HG03378 (cell line): Measurements from ENCODE around the gene SNX25.

Experiments
- ATAC-seq: cut with Tn5 transposase; IDR thresholded peaks from one replicate; pipeline ENCODE4 v1.9.1; 2021; ENCODE audit warnings: mild to moderate bottlenecking, moderate library complexity; ENCODE audit not compliant: unreplicated experiment

Gene SNX25

DNA sequence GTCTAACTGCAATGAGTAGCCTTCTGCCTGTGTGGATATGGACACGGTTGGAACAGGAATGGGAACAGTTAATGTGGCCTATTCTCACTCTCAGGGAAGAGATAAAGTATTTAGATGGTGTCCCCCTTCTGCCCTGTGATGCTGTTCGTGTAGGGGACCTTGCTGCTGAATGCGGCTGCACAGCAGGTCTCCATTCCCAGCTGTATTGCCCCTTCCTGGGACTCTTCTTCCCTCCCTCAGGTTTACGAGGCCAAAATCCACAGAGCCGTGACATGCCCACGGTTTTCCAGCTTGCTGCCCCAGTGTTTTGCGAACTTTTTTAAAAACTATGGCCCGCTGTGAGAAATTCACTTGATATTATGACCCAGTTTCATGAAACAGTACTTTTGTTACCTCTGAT, 50.3 kb downstream of the SNX25 start:
- ATAC-seq, result no peak

DNA sequence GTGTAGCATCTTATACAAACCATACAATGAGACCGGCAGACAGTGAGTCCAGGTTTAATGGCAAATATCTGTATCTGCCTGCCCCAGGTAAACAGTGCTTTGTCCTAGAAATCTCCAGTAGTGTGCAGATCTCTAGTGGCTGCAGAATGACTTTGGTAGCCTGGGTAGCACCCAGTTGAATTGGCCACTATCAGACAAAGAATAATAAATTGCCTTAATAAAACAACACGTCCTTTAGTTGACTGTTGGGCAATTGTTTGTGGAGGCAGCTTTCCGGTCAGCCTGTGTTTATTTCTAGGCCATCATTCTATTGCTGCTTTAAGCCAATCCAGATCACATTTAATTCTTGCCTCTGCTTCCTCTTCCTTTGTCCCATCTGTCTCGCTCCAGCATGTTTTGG, 52.5 kb downstream of the SNX25 start:
- ATAC-seq, result no peak

DNA sequence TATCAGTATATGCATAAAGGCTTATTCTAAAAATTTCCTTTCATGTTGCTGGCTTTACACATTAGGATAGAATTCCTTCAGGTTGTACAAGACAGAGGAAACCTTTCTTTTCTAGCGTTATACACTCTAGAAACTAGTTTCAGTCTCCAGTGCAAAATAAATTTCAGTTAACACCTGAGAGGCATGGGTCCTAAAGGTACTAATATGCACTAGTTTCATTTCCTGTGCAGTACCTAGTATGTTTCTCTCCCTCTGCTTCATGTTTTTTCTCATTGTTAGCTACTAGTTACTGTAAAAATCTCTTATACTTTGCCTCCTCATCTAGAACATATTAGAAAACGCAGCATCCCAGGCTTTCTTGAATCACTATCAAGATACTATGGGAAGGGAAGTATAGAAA, 54.0 kb downstream of the SNX25 start:
- ATAC-seq, result peak; percentile 59

DNA sequence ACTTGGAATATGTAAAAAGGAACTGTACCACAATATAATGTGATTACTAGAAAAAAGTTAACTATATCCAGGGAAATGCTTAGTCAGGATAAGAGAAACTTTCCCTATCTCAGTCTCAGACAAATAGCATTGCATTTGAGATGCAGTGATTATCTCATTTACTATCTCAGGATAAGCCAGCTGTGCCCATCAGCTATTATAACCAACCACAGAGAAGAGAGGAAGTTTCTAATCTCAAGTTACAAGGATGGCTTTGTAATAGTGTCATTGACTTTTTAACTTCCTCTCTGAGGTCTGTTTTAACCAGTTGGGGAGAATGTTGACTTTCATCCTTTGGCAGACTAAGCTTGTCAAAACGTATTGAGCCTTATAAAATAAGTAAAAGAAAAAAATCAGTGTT, 56.5 kb downstream of the SNX25 start:
- ATAC-seq, result peak; percentile 93

DNA sequence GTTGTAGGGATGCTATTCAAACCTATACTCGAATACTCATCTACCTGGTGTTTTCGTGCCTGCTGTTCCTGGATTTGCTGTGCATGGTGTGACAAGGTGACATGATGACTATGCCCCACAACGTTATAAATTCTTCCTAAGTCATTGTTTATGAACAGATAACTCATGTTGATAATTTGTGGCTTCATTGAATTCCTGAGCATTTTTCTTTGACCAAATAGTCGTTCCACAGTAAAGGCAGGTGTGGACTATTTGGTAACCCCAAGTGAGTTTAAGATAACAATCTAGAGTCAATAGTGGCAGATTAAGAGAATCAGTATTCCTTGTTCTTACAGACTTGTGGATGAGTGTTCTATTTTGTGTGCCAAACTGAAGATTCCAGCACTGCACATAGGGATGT, 59.9 kb downstream of the SNX25 start:
- ATAC-seq, result no peak

DNA sequence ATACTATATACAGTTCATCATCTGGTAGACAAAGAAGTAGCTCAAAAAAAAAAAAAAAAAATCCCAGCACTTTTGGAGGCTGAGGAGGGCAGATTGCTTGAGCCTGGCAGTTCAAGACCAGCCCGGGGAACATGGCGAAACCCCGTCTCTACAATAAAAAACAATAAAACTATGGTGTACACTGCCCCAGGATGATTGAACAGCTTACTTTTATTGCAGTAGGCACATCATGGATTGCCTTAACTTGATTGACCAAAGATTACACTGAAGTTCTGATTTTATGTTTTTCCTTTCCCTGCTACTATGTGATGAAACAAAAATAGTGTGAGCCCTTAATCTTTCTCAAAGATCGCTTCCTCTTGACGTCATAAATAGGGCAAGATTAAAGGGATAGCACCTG, 60.6 kb downstream of the SNX25 start:
- ATAC-seq, result no peak

DNA sequence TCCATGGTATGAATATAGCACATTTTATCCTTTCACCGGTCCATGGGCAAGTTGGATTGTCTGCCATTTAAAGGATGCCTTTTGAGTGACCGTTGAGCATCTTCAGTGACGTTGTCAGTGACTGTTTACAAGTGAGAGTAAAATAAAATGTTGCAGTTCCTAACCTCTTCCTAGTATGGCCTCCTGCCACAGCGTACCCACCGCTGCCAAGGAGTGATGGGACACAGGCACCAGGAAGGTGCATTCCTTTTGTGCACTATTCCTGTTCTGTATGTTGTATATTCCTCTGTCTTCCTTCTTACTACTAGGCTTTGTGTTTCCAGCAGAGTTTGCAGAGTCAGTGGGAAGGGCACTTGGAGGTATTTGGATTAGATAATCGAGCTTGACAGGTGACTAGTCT, 61.5 kb downstream of the SNX25 start:
- no peak for ATAC-seq

DNA sequence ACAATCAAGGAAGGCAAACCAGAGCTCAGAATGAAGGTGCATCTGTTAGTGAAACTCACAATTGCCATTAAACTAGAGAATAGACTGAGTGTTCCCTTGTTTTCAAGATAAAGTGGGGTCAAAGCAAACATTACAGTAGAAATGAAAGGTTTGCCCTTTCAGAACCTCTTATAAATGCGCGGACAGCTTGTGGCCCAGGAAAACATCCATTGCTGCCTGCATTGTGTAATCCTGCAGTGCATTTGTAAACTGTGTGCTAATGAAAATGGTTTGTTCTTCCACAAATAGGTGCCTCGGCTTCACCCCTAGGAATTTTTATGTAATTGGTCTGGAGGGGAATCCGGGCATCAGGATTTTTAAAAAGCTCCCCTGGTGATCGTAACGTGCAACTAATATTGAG, 62.8 kb downstream of the SNX25 start:
- no peak for ATAC-seq

DNA sequence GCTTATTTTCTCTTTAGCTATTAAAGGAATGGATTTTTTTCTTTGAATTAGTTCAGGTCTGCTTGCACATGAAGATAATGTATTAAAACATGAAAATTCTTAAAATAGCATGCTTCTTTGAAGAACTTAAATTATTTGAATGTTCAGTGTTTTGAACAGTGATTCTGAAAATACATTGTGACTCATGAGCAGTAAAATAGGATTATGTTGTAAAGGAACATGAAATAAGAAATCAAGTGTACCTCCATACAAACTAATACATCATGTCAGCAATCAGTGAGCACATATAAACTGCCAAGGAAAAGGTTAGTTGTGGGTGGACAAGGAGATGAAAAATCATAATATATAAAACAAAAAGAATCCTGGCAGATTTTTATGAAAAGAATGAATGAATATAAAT, 66.1 kb downstream of the SNX25 start:
- ATAC-seq, result no peak

DNA sequence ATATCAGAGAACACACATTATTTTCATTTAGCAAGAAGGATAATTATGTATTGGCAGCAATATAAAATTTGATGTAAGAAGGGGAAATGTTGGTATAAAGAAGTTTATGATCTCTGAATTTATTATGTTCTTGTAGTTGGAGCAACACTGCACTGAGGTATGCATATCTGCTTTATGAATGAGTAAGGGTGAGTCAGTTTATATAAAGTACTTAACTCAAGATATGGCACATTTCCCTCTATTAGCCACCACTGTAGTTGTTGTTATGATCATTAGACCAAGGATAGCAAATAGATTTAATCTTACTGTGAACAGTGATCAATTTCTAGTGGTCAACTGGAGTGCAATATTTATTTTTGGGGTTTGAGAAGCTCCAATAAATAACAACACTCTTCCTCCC, 66.6 kb downstream of the SNX25 start:
- ATAC-seq, result no peak

DNA sequence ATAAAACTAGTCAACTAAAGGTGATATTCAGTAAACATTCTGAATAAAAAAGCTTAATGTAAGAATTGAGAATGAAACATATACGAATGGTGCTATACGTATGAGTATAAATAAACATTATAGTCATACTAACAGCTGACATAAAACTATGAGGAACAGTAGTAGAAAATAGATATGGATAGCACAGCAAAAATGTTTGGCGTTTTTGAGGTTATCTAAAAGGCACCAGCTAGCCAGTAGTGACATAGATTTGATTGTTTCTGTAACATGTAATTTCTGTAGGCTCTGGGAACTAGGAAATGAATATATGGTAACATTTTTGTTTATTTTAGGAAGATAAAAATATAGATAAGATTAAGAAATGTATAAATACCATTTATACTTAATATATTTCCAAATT, 69.3 kb downstream of the SNX25 start:
- no peak for ATAC-seq

DNA sequence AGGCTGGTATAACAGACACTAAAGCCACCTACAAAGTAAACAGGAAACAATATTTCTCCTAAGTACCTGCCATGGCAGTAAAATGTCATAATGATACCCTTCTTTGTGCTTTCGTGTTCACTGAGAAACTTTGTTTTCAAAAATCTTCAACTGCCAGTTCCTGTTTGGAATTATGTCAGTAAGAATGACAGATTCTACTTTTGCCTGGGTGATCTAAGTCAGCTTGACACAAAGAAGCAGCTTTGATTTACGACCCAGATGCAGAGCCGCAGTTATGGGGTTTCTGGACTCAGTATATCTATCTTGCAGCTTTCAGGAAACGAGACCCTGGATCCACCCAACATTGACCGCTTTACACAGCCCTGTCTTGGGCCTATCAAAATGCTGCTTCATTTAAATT, 71.2 kb downstream of the SNX25 start:
- ATAC-seq, result no peak

DNA sequence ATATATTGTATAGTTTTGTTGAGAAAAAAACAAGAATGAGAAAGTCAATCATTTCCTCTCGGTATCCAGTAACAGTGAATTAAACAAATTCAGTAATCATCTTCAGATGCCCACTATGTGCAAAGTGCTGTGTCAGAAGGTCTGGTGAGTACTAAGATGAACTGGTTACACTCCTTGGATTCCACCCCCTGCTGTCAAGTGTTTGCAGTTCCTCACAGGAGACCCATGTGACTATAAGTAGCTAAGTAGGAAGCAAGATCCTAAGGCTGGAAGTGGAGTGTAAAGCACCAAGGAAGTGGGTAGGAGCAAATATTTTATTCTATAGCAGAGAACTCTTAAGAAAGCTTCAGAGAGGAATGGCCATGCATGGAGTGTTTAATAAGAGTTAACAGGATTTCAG, 73.6 kb downstream of the SNX25 start:
- ATAC-seq, result no peak

DNA sequence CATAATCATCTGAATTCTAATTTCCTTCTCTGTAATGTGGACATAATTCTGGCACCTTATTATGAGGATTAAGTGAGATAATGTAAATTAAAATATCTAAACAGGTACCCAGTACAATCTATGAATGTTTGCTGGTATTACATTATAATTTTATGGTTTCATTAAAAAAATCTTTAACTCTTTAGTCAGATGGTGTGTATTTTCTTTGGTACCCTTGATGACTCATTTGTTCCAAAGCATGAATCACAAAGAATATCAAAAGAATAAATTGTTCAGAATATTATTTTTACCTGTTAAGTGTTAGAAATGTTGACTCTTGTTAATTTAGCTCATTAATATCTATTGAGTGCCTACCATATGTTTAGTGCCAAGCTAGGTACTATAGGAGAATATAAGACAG, 74.3 kb downstream of the SNX25 start:
- ATAC-seq, result no peak

DNA sequence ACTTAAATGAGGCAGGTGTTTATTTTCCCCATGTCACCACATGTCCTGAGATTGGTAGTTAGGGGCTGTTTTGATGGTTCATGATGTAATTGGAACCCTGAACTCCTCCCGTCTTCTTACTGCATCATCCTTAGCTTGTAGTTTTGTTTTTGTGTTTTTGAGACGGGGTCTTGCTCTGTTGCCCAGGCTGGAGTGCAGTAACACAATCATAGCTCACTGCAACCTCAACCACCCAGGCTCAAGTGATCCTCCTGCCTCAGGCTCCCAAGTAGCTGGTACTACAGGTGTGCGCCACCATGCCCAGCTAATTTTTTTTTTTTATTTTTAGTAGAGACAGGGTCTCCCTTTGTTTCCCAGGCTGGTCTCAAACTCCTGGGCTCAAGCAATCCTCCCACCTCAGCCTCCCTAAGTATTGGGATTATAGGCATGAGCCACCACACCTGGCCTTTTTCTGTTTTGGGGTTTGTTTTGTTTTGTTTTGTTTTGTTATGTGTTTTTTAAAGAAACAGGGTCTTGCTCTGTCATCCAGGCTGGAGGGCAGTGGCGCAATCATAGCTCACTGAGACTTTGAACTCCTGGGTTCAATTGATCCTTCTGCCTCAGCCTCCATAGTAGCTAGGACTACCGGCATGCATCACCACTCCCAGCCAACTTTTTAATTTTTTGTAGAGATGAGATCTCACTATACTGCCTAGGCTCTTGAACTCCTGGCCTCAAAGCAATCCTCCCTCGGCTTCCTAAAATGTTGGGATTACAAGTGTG, 76.4 kb downstream of the SNX25 start:
- no peak for ATAC-seq

DNA sequence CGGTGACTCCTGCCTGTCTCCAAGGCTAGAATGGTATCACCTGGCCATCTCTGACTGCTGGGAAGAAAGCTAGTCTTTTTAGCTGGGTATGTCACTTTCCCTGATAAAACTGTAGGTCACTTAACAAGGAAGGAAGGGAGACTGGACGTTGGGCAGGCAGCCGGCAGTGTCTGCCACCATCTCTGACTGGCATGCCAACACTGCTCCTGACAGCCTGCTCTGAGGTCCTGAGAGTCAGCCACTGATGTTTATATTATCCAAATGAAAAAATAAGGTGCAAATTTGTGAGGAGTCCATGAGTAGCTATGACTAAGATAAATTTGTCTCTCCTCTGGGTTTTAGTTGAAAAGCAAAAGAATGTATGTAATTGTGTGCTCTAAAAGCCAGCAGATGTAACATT, 77.2 kb downstream of the SNX25 start:
- ATAC-seq, result no peak

DNA sequence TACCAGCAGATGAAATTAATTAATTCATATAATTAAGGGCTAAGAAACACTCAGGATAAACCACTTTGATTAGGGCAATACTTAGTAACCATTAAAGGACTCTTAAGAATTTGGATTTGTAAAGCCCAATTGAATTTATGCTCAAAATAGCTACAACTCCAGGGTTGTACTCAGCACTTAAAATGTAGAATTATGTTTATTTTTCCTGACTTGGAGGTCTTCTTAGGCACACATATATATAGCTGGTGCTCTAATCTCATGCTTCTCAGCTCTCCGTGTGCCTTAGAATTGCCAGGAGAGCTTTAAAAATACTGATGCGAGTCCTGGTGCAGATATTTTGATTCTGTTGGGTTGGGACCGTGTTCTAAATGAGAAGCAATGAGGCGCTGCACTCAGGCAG, 77.6 kb downstream of the SNX25 start:
- ATAC-seq, result no peak

DNA sequence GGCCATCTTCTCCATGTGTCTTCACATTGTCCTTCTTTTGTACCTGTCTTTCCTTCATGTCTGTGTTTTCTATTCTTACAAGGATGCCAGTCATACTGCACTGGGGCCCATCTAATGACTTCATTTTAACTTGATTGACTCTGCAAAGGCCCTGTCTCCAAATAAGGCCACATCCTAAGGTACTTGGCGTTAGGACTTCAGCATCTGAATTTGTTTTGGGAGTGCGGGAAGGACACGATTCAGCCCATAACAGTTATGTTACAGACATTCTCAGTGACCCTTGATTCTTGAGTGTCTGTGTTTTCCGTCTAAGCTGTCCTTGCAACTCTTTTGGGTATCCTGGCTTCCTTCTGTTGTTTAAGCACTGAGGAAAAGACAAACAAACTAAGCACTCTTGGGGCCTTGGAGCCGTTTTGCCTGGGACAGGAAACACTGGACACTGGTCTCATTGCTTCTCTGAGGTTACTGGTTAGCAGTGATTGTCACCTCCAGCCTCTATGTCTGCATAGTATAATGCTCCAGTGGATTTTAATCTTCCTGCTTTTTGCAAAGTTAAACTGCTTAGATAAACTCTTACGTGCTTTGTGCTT, 80.7 kb downstream of the SNX25 start:
- no peak for ATAC-seq

DNA sequence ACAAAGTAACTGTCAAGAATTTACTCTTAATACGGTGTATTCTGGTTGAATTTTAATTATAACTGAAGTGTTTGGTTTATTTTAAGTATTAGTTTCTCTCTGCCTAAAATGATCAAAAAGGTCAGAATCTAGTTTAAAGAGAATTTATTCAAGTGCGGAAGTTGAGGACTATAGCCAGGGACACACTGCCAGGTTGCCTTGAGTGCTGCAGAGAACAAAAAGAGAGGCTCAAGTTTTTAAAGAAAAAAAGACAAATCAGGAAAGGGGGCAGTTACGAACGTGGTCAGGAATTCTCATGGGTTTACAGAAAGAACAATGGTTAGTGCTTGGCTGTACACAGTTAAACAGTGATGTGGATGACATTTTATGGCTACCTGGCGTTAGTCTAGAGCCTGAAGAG, 81.3 kb downstream of the SNX25 start:
- no peak for ATAC-seq

DNA sequence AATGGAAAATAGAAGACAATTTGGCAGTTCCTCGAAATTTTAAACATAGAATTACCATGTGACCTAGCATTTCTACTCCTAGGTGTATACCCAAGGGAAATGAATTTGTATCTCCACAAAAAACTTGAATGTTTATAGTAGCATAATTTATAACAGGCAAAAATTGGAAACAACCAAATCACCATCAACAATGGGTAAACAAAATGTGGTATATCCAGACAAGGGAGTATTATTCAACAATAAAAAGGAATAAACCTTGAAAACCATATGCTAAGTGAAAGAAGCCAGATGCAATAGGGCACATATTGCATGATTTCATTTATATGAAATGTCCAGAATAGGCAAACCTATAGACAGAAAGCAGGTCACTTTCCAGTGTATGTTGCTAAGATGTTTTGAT, 83.8 kb downstream of the SNX25 start:
- ATAC-seq, result no peak

DNA sequence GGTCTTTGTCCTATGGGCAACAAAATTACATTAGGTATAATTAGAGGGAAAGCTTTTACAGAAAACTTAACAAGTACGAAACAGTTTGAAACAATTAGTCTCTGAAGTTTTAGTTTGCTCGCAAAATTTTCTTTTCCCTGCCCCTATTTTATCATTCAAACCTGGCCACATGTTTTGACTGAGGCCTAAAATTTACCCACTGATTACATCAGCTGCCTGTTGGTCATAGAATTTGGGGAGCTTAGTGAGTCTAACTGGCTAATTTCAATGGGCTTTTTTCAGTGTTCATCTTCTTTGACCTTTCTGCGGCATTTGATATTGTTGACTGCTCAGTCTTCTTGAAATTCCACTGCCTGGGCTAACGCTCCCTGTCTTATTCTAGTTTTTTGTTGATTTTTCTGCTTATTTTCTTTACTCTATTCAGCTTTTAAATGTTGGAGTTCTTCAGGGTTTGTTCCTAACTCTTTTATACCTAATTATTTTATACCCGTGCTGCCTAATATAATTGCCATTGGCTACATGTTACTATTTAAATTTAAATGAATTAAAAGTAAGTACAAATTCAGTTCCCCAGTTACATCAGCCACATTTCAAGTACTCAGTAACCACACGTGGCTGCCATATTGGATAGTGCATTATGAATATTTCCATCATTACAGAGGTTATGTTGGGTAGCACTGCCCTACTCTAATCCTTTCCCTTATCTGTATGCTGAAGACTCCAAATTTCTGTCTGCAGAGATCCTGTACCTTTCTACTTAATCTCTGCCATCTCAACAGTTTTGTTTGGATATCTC, 87.5 kb downstream of the SNX25 start:
- ATAC-seq, result no peak

DNA sequence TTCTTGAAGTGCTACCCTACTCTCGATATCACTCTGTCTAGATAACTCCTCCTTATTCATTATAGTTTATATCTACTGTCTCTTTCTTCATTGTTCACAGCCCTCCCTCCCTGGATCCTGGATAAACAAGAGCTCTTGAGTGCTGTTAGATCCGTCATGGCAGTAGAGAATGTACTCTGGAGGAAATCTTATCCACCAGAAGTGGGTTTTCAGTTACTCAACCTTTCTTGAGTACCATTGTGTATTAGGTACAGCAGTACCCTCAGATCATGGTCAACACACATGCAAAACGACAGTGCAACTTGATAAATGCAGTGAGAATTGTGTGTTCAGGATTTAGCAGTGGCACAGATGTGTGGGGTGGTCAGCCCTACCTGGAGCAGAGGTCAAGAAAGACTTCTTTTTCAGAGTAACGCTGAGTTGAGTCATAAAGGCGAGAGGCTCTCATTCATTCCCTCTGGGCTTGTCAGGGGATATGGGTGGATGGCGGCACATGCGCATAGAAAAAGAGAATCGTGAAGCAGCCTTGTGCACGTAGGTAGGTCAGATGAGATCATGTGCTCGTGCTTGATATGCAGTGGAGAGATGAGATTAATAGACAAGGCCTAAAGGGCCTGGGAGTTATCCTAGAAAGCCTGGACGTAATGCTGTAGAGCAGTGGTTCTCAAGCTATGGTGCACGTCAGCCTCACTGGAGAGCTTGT, 89.5 kb downstream of the SNX25 start:
- no peak for ATAC-seq
